WI38 (cell line): ENCODE results near the gene TOB1.

Experiments
- H3K4me3 ChIP-seq: 2 replicates; pipeline ENCODE4 v1.5.1; 2011; ENCODE audit warnings: low read depth, mild to moderate bottlenecking, control low read depth, low read length
- CTCF ChIP-seq: IDR thresholded peaks from 2 replicates; pipeline ENCODE4 v1.5.1; 2012; ENCODE audit warnings: low read depth, mild to moderate bottlenecking, control low read depth, low read length

The TOB1 gene

GRCh38 chr17:50908860-50909764 is 43.0 kb upstream of the TOB1 start:
- H3K4me3 ChIP-seq, result no peak overlapping the region
- no peak for TF ChIP-seq CTCF

DNA sequence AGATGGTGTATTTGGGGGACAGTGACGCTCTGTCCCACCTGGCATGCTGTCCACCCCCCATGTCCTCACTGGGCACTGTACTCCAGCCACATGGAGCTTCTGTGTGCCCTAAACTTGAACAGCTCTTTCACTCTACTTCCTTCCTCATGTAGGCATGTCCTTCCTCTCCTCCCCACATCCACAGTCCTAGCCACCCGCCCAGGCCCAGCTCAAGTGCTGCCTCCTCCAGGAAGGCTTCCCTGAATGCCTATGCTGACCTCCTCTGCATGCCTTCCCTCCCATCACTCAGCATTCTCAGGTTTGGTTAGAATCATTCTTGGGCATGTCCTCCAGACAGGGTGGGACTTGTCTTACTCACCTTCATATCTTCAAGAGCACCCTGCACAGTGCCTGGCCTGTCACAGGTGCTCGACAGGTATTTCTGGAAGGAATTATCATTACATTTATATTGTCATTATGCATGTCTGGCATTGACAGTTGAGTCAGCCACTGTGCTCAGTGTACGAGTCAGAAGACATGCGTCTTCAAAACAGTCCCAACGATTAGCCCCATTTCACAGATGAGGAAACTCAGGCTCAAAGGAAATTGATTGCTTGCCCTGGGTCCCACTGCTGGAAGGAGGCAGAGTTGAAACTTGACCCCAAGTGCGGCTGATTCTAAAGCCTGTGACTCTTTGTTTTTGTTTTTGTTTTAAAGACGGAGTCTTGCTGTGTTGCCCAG is 42.1 kb upstream of the TOB1 start:
- no peak overlapping the region for H3K4me3 ChIP-seq
- TF ChIP-seq CTCF, result no peak

GRCh38 chr17:50906443-50906842 is 40.3 kb upstream of the TOB1 start:
- H3K4me3 ChIP-seq, result no peak overlapping the region
- TF ChIP-seq CTCF, result no peak

DNA sequence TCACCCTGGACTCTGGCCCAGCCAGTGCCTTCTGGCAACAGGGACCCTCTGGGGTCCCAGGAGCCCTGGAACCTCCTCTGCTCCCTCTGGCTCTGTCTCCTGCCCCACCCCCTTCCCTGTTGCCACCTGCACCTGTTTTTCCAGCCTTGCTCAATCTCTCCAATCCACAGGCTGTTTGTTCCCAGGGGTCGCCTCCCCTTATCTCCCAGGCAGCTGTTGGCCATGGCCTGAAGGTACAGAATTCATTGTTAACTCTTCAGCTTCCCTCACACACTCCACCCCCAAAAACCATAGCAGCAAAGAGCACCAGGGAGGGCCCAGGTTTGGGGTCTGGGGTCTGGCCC is 39.3 kb upstream of the TOB1 start:
- H3K4me3 ChIP-seq, result no peak overlapping the region
- TF ChIP-seq CTCF, result no peak

DNA sequence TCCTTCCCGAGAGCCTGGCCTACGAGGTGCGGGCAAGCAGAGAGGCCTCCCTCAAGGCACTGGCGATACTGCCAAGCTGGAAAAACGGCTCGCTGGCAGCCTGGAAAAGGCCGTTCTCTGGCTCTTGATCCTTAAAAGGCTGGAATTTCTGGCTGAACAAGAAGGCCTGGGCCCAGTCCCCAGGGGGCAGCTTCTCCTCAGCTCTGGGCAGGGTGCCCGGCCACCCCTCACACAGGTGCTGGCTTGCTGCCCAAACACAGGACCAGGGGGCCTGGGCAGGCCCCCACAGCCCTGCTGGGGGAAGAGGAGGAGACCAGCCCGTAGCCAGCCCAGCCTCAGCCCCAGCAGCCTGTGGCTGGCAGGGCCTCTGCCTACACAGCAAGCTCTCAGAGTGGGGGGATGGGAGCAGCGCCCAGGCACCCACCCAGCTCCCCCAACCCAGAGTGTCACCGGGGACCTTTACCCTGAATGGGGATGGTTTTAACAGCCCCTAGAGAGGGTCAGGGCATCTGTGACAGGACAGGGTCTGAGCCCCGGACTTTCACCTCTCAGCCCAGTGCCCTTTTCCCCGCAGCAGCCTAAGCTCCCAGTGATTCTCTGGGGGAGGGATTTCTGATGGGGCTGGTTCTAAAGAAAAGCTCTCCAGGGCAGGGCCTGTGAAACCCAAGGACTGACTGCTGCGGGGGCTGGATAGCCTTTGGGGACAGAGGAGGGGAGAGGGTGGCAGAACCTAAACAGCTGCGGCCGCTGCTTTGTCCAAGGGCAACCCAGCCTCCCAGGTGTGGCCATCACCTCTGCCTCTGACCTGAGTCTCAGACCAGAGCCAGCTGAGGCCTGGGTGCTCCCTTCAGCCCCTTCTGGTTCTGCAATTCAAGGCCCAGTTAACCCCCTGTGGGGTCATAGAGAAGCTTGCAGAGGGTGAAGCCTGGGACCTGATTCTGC is 38.6 kb upstream of the TOB1 start:
- H3K4me3 ChIP-seq, result no peak overlapping the region
- TF ChIP-seq CTCF, result no peak

DNA sequence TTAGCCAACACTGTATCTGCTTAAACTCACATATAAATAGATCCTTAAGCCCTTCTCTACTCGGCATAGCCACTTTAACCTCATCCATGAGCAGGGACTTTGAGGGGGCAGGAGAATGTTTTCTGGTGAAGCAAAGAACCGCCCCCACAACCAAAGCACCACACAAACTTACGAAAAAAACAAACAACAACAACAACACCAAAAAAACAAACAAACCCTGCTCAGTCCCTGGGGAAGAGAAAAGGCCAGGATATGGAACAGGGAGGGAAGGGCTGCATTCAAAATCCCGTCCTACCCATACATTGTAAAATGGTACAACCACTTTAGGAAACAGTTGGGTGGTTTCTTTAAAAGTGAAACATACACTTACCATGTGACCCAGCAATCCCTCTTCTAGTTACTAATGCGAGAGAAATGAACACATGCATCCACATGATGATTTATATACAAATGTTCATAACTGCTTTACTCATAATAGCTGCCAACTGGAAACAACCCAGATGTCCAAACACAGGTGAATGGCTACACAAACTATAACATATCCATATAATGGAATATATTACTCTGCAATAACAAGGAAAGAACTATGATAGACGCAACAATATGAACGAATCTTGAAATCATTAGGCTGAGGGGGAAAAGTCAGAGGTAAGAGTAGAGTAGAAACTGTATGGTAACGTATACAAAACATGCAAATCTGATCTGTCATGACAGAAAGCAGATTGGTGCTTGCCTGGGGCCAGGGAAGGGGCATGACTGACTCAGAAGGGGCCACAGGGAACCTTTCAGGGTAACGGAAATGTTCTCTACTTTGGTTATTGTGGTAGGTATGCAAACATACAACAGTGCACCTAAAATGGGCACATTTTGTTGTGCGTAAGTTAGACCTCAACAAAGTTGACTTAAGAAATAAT is 37.7 kb upstream of the TOB1 start:
- no peak for TF ChIP-seq CTCF
- no peak overlapping the region for H3K4me3 ChIP-seq
